Measurements from ENCODE around the gene HPSE2.

Gene HPSE2

DNA sequence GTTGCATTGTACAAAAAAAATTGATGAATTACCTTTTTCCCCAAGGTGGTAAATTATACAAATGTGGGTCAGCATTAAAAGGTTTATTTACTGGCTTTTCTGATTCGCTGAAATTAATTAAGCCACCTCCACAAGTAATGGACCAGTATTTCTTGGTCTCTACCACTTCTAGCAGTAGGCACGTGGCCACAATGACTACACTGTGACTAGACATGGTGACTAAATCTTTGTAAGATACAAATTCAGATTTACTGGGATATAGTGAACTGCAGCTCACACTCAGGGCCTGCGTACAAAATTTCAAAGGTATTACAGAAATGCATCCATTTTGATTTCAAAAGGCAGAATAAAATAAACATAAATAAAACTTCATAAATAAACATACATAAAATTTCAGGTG is 10.9 kb downstream of the HPSE2 start:
- TF ChIP-seq, protein P1, sequence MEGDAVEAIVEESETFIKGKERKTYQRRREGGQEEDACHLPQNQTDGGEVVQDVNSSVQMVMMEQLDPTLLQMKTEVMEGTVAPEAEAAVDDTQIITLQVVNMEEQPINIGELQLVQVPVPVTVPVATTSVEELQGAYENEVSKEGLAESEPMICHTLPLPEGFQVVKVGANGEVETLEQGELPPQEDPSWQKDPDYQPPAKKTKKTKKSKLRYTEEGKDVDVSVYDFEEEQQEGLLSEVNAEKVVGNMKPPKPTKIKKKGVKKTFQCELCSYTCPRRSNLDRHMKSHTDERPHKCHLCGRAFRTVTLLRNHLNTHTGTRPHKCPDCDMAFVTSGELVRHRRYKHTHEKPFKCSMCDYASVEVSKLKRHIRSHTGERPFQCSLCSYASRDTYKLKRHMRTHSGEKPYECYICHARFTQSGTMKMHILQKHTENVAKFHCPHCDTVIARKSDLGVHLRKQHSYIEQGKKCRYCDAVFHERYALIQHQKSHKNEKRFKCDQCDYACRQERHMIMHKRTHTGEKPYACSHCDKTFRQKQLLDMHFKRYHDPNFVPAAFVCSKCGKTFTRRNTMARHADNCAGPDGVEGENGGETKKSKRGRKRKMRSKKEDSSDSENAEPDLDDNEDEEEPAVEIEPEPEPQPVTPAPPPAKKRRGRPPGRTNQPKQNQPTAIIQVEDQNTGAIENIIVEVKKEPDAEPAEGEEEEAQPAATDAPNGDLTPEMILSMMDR (conservative IDR thresholded peaks at IDR 0.05; ENCODE audit: low read depth, low read length): no peak
- no peak for DNase-seq (ENCODE audit: low read depth)
- no peak overlapping the region for H3K4me3 ChIP-seq (ENCODE audit: low read depth, low read length)

DNA sequence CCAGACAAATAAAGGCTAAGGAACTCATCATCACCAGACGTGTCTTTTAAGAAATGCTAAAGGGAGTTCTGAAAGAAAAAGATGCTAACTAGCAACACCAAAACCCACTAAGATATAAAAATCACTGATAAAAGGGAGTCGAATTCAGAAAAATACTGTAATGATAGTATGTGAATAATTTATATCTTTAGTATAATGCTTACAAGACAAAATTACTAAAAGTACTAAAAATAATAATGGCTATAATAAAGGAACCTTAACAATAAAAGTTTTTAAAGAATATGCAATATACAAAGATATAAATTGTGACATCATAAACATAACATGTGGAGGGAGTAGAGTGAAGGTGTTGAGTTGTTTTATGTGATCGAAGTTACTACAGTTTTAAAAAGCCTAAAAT is 28.3 kb downstream of the HPSE2 start:
- H3K4me3 ChIP-seq (ENCODE audit: low read depth, low read length): no peak overlapping the region
- DNase-seq (ENCODE audit: low read depth): no peak
- TF ChIP-seq, protein P1 (conservative IDR thresholded peaks at IDR 0.05; ENCODE audit: low read depth, low read length): no peak

DNA sequence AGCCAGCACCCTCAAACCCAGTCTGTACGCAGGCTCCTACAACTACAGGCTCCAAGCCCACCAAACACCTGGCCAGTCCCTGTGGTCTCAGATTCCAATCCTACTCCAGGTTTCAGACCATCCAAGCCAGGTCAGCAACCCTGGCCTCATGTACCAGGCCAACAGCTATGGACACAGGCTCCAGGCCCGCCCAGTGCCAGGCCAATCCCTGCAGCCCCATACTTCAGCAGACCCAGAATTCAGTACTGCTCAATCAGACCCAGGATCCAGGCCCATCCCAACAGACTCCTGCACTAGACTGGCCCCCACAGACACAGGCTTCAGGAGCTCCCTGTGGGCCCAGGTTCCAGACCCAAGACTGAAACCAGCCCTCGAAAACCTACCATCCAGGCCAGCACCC is 32.3 kb downstream of the HPSE2 start:
- no peak for DNase-seq (ENCODE audit: low read depth)
- no peak overlapping the region for H3K4me3 ChIP-seq (ENCODE audit: low read depth, low read length)
- TF ChIP-seq, protein P1 (conservative IDR thresholded peaks at IDR 0.05; ENCODE audit: low read depth, low read length): no peak

DNA sequence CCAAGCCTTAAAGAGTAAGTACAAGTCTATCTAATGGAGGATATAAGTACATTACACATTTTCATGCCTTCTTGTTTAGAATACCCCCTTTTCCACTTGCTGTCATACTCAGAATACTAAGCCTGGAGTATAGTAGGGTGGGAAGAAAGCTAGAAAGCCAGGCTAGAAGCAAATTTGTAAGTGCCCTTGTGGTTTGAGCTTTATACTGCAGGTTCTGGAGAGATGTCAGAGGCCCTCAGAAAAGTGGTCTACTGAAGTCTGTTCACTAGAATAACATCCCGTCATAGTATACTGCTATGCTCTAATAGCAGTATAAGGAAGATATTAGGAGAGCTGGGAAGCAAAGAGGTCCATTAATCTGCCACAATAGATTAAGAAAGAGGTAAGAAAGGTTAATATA is 62.7 kb downstream of the HPSE2 start:
- no peak for DNase-seq (ENCODE audit: low read depth)
- TF ChIP-seq, protein P1 (conservative IDR thresholded peaks at IDR 0.05; ENCODE audit: low read depth, low read length): no peak
- no peak overlapping the region for H3K4me3 ChIP-seq (ENCODE audit: low read depth, low read length)

DNA sequence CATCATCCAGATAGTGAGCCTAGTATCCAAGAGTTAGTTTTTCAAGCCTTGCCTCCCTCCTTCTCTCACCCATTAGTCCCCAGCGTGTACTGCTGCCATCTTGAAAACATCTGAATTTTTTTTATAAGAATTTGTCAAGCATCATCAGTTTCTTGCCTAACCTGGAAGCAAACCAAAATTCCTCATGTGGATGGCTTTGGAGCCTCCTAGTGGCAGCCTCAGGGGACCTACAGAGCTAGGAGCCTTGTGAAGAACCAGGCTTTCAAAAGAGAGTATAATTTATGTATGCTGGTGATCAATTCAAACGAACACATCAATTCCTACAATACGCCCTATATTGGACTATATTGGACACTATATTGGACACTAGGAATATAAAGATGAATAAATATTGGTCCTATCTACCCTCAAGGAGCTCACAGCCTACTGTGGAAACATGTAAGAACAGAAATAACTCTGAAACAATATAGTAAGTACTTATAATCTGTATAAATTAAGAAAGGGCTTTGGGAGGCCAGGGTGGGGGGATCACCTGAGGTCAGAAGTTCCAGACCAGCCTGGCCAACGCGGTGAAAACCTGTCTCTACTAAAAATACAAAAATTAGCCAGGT is 63.4 kb downstream of the HPSE2 start:
- DNase-seq (ENCODE audit: low read depth): peak; percentile 14
- H3K4me3 ChIP-seq (ENCODE audit: low read depth, low read length): no peak overlapping the region
- TF ChIP-seq, protein P1 (conservative IDR thresholded peaks at IDR 0.05; ENCODE audit: low read depth, low read length): peak; percentile 32

DNA sequence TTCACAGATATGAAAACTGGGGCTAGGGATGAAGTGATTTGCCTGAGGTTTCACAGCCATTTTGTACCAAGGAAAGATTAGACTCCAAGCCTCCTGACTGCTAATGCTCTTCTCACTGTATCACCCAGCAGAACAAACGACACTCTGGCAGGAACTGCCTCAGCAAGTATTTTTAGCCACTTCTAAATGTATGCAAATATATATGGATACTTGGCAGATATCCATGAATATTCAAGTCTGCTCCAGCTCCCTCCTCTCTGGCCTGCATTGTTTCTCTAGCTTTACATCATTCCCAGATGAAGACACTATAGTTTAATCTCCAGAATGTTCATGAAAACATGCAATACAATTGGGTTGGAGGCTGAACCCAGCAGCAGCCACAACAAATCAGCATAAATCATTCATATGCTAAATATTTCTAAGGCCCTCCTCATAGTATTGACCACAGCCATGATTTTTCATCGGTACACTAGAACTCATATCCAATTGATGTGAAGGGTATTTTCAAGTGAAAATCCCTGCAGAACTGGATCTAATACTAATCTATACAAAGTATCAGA is 65.5 kb downstream of the HPSE2 start:
- no peak overlapping the region for H3K4me3 ChIP-seq (ENCODE audit: low read depth, low read length)
- TF ChIP-seq, protein P1 (conservative IDR thresholded peaks at IDR 0.05; ENCODE audit: low read depth, low read length): no peak
- no peak for DNase-seq (ENCODE audit: low read depth)

DNA sequence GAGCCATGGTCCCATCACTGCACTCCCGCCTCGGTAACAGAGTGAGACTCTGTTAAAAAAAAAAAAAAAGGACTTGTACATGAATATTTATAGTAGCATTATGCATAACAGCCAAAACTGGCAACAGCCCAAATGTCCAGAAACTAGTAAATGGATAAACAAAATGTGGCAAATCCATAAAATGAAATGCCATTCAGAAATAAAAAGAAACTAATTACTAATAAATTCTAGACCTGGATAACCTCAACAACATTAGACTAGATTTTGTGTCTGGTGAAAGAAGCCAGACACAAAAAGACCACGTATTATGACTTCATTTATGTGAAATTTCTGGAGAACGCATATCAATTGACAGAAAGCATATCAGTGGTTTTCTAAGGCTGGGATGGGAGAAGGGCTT is 74.5 kb downstream of the HPSE2 start:
- no peak overlapping the region for H3K4me3 ChIP-seq (ENCODE audit: low read depth, low read length)
- DNase-seq (ENCODE audit: low read depth): no peak
- TF ChIP-seq, protein P1 (conservative IDR thresholded peaks at IDR 0.05; ENCODE audit: low read depth, low read length): no peak
